ENCODE measurements around the gene NNT. TPM values are rescaled to one million over a fixed set of nuclear protein-coding genes. Genes with fewer than 3 reads are reported as not detected.
"Not testable (repeated sequence)": the region's sequence is repeated elsewhere in the genome, so short reads cannot be mapped to it uniquely, and the experiment has no call there.

NNT gene
- total RNA-seq, 4 donors from 2014 or later = 21.9 to 93.0 (median 48.8) TPM

DNA sequence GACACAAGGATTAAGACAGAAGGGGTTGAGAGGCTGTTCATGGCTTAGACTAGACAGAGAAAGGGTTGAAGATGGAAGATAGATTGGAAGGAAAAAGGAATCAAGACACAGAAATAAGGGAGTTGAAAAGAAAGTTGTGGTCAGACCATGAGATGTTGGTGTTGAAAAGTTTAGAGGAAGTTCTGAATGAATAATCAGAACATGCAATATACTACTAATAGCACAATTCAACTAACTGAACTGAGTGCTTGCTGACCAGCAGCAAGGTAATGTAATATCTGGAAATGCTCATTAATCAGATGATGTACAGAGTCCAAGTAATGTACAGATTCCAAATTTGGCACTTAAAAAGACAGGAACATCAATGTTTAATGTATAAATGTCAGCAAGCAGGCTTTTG, 10.6 kb upstream of the NNT start:
- no peaks in the 10 kb centered on the region for H3K4me1 ChIP-seq
- no peak overlapping the region for H3K4me3 ChIP-seq
- in situ Hi-C loops (cut with MboI; ENCODE audit: low pct_ligation_motif_present in 1 of 4, low pct_unique_long_range_greater_than_20kb in 1 of 4, low sequenced_read_pairs in 3 of 4) (no loop called here), intact Hi-C loops (cut with DNase I; ENCODE audit: low total_unique reads) (no loop called here)
- H3K9me3 ChIP-seq = no peaks in the 10 kb centered on the region
- no peak overlapping the region for H3K27ac ChIP-seq
- no peaks in the 10 kb centered on the region for H3K36me3 ChIP-seq
- H3K27me3 ChIP-seq = no peaks in the 10 kb centered on the region
- TF ChIP-seq, protein P1, sequence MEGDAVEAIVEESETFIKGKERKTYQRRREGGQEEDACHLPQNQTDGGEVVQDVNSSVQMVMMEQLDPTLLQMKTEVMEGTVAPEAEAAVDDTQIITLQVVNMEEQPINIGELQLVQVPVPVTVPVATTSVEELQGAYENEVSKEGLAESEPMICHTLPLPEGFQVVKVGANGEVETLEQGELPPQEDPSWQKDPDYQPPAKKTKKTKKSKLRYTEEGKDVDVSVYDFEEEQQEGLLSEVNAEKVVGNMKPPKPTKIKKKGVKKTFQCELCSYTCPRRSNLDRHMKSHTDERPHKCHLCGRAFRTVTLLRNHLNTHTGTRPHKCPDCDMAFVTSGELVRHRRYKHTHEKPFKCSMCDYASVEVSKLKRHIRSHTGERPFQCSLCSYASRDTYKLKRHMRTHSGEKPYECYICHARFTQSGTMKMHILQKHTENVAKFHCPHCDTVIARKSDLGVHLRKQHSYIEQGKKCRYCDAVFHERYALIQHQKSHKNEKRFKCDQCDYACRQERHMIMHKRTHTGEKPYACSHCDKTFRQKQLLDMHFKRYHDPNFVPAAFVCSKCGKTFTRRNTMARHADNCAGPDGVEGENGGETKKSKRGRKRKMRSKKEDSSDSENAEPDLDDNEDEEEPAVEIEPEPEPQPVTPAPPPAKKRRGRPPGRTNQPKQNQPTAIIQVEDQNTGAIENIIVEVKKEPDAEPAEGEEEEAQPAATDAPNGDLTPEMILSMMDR (IDR thresholded peaks at IDR 0.05) = no peak
- TF ChIP-seq POLR2AphosphoS5 (IDR thresholded peaks at IDR 0.05) (no peak), POLR2A (IDR thresholded peaks at IDR 0.05) (no peak)
- no peak for DNase-seq

DNA sequence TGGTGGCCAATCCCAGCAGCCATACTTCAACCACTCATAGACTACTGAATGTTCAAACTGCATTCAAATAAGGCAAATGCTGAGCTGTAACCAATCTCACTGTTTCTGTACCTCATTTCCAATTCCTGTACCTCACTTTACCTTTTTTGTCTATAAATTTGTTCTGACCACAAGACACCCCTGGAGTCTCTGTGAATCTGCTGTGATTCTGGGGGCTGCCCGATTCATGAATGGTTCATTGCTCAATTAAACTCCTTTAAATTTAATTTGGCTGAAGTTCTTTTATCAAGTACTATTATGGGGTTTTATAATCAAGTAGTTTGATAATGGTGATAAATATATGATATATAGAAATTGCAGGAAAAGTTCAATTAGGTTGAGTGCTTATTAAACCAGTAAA, 4.1 kb upstream of the NNT start:
- H3K9me3 ChIP-seq; H3K27ac ChIP-seq; DNase-seq; H3K36me3 ChIP-seq; in situ Hi-C loops (cut with MboI; ENCODE audit: low pct_ligation_motif_present in 1 of 4, low pct_unique_long_range_greater_than_20kb in 1 of 4, low sequenced_read_pairs in 3 of 4); intact Hi-C loops (cut with DNase I; ENCODE audit: low total_unique reads); H3K4me3 ChIP-seq; H3K27me3 ChIP-seq: not testable (repeated sequence)
- peaks cover 0 to 19% (median 9%) of the 10 kb centered on the region in 4 donors for H3K4me1 ChIP-seq
- 95 to 100% methylated on average over 1 of the region's 1 CpG for WGBS, 2 donors (ENCODE audit: low coverage in 1 of 2)

DNA sequence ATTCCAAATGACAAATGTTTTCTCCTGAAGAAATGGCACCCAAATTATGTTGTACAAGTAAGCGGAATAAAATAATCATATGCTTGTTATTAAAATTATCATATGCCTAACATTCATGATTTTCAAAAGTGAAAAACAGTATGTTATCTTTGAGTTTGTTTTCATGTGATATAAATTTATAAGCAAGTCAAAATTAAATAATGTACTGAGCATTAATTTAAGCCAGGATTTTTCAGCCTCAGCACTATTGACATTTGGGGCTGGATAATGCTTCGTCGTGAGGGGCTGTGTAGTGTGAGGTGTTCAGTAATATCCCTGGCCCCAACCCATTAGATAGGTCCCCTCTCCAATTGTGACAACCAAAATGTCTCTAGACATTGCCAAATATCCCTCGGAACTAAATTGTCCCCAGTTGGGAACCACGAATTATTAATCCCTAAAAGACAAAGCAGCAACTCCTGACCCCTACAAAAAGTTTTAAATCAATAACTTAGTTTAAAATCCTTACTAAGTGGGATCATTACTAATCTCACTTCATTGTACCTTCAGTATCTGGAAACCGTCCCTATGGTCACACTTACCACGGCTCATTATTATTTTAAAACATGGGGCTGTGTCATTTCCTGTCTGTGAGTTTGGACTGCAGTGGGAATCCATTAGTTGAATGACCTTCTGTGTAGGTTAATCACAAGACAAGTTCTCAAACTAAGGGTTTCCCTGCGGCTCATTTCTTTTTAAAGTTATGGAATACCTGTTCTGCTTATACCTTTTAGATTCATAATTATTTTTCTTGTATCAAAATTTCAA, 1.3 kb upstream of the NNT start:
- peaks cover 0 to 27% (median 13%) of the 10 kb centered on the region in 4 donors for H3K4me1 ChIP-seq
- in situ Hi-C loops (cut with MboI; ENCODE audit: low pct_ligation_motif_present in 1 of 4, low pct_unique_long_range_greater_than_20kb in 1 of 4, low sequenced_read_pairs in 3 of 4) = no loop called here
- intact Hi-C loops (cut with DNase I; ENCODE audit: low total_unique reads) = loop anchor here (10.0 kb wide), 1 partner anchor 47 kb away; the partner anchor contains the start of gene PAIP1
- no peak for DNase-seq
- H3K27me3 ChIP-seq = no peaks in the 10 kb centered on the region
- H3K4me3 ChIP-seq = peak overlapping the region in 3 of 4 donors; percentile 78 to 92 (median 82)
- H3K27ac ChIP-seq = peak overlapping the region; percentile 88 to 93 (median 90)
- TF ChIP-seq POLR2AphosphoS5 (IDR thresholded peaks at IDR 0.05) = no peak
- no peak for TF ChIP-seq POLR2A (IDR thresholded peaks at IDR 0.05)
- TF ChIP-seq, protein P1 (IDR thresholded peaks at IDR 0.05) = no peak
- TF ChIP-seq EP300 (IDR thresholded peaks at IDR 0.05; ENCODE audit: low read depth) = no peak
- no peaks in the 10 kb centered on the region for H3K9me3 ChIP-seq
- 47 to 61% methylated on average over 8 of the region's 8 CpGs for WGBS, 2 donors (ENCODE audit: low coverage in 1 of 2)
- H3K36me3 ChIP-seq = no peaks in the 10 kb centered on the region

DNA sequence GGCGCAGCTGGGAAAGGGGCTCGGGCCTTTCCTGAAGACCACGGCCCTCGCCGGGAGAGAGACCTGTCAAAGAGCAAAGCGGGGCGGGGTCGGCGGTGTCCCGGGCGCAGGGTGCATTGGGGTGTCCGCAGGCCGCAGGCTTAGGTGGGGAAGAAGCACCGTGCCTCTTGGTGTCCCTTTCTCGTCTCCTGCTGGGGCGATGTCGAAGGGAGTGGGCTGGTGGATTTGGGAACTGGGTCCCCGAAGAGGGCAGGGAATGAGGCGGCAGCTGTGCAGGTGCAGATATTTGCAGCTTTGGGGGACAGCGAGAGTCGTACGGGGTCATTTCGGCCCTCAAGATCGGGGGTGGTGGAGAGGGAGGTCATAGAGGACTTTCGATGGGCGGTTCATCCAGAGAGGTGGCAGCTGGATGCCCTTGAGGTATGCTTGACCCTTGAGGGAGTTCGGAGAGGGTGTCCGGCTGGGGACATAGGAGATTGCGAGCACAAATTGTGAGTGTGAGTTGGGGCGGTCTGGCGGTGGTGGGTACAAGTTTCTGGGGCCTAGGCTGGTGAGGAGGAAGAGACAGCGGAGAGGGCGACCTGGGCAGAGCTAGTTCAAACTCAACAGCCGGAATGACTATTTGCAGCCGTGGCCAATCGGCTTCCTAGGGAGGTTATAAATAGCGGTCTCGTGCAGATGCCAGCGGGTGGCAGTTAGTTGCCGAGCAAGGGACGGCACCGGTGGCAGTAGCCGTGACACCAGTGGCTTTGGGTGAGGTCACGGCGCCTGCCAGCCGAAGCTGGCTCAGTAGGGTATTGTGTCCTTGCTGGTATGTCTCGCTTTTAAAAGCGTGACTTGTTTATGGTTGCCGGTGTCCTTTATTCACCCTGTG, 601 bp downstream of the NNT start:
- Histone ChIP-seq H3K4me1 (peaks cover 0 to 27% (median 13%) of the 10 kb centered on the region in 4 donors), H3K4me3 (peak overlapping the region; percentile 78 to 92 (median 81)), H3K27me3 (no peaks in the 10 kb centered on the region), H3K36me3 (no peaks in the 10 kb centered on the region), H3K9me3 (no peaks in the 10 kb centered on the region), H3K27ac (peak overlapping the region; percentile 88 to 93 (median 90))
- intact Hi-C loops (cut with DNase I; ENCODE audit: low total_unique reads) = loop anchor here (10.0 kb wide), 1 partner anchor 49 kb away; the partner anchor contains the start of gene PAIP1
- TF ChIP-seq EP300 (IDR thresholded peaks at IDR 0.05; ENCODE audit: low read depth) (no peak), POLR2A (IDR thresholded peaks at IDR 0.05) (peak; percentile 53), POLR2AphosphoS5 (IDR thresholded peaks at IDR 0.05) (peak; percentile 40 to 84 (median 67))
- TF ChIP-seq, protein P1 (IDR thresholded peaks at IDR 0.05) = no peak
- DNase-seq = peak; percentile 78
- WGBS, 2 donors (ENCODE audit: low coverage in 1 of 2) = 0 to 5% methylated on average over 9 to 47 of the region's 49 CpGs
- in situ Hi-C loops (cut with MboI; ENCODE audit: low pct_ligation_motif_present in 1 of 4, low pct_unique_long_range_greater_than_20kb in 1 of 4, low sequenced_read_pairs in 3 of 4) = no loop called here
